GM18861 (cell line): ENCODE results near the gene PHB1.
"Not testable (repeated sequence)": the region's sequence is repeated elsewhere in the genome, so short reads cannot be mapped to it uniquely, and the experiment has no call there.

ENCODE experiments used
- ATAC-seq: cut with Tn5 transposase; IDR thresholded peaks from one replicate; pipeline ENCODE4 v1.9.1; 2021; ENCODE audit not compliant: unreplicated experiment

The PHB1 gene

GRCh38 chr17:49381793-49382192 is 32.9 kb downstream of the PHB1 start:
- no peak for ATAC-seq

- no peak for ATAC-seq
Observed at GRCh38 chr17:49381033-49381432, 33.6 kb downstream of the PHB1 start.

GRCh38 chr17:49379926-49380325 is 34.8 kb downstream of the PHB1 start:
- ATAC-seq, result no peak

GRCh38 chr17:49378311-49378710 is 36.4 kb downstream of the PHB1 start:
- no peak for ATAC-seq

DNA sequence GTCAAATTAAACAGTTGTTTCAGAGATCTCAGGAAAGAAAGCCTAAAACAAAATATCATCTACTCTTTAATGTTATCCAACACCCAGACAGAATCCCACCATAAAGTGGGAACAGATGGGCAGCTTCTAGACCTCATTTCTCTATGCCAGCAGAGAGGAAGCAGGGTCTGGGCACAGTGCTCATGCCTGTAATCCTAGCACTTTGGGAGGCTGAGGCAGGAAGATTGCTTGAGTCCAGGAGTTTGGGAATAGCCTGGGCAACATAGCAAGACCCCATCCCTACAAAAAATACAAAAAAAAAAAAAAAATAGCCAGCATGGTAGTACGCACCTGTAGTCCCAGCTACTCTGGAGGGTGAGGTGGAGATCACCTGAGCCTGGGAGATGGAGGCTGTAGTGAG is 39.1 kb downstream of the PHB1 start:
- ATAC-seq, result no peak

- ATAC-seq, result no peak
Observed at GRCh38 chr17:49373115-49373514, 41.6 kb downstream of the PHB1 start.

DNA sequence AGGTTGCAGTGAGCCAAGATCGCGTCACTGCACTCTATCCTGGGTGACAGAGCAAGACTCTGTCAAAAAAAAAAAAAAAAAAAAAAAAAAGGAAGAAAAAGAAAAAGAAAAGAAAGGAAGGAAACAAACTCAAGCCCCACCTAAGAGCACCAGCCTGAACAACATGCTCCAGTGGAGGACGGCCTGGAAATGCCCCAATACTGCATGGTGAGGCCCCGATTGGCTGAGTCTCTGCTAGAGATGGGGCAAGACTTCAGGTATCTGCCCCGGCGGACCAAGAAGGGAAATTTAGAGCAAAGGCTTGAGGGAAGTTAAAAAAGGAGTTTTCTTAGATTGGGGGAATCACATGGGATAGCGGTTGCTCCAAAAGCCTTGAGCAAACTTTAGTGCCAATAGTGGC is 42.3 kb downstream of the PHB1 start:
- no peak for ATAC-seq

GRCh38 chr17:49370971-49371834 is 43.5 kb downstream of the PHB1 start:
- ATAC-seq, result no peak

DNA sequence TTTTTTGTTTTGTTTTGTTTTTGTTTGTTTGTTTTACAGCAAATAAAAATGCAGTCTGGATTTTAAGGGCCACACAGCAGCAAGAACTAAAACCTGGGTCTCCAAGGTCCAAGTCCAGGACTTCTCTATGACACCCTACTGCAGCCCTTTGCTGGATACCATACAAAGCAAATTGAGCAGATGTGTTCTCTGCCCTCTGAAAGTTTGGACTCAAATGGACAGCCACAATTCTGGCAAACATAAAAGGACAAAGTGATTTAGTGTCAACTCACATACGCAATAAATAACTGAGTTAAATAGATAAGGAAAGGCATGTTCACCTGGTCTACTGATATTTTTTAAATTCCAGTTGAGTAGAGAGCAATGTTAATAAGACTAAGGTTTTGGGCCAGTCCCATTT is 44.9 kb downstream of the PHB1 start:
- ATAC-seq, result no peak

GRCh38 chr17:49369089-49369488 is 45.6 kb downstream of the PHB1 start:
- no peak for ATAC-seq

DNA sequence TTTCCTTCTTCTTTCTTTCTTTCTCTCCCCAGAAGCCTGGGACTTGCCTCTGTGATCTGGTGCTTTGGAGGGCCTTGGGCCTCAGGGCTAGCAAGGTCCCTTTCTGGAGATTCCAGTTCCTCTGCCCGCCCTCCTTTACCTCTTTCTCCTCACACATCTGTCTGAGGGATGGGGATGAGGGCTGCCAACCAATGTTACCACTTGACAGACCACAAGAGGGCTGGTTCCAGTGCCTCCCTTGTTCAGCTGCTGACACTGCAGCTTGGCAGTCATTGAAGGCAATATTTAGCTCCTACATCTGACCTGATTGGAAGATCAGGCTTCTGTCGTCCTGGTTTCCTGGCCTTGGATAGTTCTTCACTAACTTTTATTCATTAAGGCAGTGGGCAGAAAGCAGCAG is 49.0 kb downstream of the PHB1 start:
- ATAC-seq, result no peak

GRCh38 chr17:49365126-49365525 is 49.6 kb downstream of the PHB1 start:
- ATAC-seq, result not testable (repeated sequence)

- ATAC-seq, result no peak
Observed at GRCh38 chr17:49364119-49364518, 50.6 kb downstream of the PHB1 start.

DNA sequence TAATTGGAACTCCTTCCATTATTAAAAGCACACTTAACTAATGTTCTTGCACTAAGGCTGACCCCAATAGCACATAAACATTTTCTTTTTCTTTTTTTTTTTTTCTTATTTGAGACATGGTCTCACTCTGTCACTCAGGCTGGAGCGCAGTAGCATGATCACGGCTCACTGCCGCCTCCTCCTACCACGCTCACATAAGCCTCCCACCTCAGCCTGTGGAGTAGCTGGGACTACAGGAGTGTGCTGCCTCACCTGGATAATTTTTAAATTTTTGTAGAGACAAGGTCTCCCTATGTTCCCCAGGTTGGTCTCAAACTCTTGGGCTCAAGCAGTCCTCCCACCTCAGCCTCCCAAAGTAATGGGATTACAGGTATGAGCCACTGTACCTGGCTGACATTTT is 51.4 kb downstream of the PHB1 start:
- no peak for ATAC-seq

GRCh38 chr17:49362723-49363117 is 52.0 kb downstream of the PHB1 start:
- no peak for ATAC-seq

DNA sequence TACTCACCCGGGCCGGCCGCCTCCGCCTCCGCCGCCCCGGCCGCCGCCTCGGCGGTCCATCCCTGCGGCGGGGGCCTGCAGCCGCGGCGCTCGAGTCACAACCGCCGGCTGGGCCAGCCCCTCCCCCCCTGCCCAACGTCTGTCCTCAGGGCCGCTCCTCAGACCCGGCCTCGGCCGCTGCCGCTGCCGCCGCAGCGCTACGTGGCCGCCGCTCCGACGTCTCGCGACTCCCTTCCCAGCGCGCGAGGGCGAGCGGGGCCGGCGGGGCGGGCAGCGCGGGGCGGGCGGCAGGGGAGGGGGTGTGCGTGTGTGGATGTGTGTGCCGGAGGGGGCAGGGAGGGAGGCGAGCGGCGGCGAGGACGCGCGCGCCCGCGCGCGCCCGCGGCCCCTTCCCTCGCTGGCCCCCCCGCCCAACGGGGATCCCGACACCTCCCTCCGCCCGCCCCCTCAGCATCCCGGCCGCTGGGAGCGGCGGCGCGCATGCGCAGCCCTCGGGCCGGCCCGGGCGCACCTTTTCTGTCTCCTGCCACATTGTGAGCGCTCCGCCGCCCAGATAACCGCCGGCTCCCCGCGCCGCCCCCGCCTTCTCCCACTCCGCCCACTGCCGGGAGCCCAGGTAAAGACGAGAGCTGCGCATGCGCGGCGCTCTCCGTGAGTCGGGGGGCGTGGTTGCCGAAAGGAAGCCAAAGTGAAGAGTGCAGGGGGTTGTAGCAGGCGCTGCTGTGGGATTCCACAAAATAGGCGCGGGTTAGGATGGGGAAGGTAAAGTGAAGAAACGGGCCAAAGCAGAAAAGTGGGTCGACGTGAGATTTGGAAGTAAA is 52.6 kb downstream of the PHB1 start, which contains the start of gene ZNF652:
Gene ZNF652, minus strand, starts transcription at position 349 of the 821 bp plus-strand sequence. CDS start 44,525 bp downstream, outside the sequence.
- peak; percentile 51 for ATAC-seq

DNA sequence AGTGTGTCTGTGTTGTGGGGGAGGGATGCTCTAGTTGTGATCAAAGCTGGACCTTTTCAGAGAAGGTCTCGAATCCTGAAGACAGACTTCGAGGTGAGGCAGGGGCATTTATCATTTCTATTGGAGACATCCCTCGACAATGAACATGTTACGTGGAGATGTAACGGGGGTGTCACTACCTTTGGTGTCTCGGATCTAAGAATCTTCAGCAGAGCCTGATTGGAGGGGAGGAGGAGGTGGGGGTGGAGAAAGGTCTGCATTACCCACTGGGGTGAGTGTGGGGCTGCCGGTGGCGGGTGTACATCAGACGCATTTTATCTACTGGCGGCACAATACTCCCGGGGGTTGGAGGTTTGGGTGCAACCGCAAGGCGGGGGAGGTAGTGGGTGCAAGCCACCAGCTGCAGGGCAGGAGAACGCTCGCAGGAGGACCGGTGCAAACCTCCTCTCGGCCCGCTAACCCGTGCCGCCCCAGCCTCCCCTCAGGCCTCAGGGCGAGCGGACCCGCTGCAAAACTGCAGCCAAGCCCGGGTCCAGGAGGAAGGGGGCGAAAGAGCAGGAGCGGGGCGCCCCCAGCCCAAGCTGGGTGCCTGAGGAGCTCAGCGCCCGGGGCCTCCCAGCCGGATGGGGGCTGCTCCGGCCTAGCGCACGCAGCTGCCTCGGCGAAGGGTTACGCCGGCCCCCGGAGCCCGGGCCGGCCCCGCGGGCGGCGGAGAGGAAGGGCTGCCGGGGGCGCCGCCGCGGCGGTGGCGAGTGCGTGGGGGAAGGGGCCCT is 53.4 kb downstream of the PHB1 start:
- ATAC-seq, result peak; percentile 21

GRCh38 chr17:49360796-49361128 is 53.9 kb downstream of the PHB1 start:
- ATAC-seq, result no peak

DNA sequence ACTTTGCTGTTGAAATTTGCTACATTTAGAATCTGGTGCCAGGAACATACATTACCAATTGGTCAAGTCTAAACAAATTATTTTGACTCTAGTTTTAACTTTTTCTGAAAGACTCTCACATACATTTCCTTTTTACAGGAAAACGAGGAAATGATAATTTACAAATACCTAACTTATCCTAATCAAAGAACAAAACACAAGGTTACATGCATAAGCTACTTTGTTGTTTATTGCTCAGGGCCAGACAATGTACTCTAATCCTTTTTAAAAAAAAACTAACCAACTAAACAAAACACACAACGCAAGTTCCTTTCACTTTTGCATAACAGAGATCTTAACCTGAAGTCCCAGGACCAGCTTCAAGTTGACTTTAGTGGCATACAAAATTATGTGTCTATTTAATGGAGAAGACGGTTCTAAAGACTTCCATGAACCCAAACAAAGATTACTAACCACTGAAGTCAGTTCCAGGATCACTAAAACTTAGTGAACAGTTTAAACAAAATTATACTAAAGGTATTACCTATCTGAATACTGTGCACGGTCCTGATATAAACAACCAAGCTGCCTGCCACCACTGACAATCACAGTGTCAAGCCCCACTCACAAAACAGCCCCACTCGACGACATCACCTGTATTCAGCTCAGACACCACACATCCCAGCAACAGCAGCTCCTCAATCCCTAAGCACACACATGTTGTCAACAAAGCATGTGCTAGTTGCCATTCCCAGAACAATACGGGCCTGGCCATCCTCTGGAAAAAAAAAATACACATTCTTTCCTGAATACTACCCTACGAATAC is 54.5 kb downstream of the PHB1 start:
- ATAC-seq, result no peak

DNA sequence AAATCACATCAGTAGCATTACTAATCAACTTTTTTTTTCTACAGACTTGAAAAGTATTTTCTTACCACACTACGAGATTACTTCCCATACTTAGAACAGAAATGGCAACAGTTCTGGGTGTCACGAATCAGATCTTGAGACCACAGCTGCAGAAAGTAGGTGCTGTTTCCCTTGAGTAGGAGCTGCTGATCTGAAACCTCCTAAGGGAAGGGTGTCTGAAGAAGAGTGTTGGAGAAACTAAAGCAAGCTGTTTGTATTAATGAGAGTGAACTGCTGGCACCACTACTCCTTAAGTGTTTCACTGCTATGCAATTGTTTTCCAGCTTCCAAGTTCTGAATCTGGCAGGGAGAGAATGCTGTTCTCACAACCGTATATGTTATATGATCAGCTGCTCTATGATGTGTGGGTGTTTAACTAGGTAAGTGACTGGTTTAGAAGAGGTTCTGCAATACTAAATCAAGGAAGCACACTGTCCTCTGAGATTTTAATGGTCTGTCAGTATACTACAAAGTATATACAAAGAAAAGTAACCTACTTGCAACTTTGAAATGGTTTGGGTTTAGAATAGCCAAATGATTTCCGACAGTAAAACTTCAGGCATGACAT is 55.9 kb downstream of the PHB1 start:
- ATAC-seq, result no peak
